ENCODE measurements around the gene THAP6.
"Not testable (repeated sequence)": the region's sequence is repeated elsewhere in the genome, so short reads cannot be mapped to it uniquely, and the experiment has no call there.

Gene THAP6

GRCh38 chr4:75527482-75527881 is 13.2 kb downstream of the THAP6 start:
- no peak for DNase-seq

GRCh38 chr4:75530556-75531322 is 16.5 kb downstream of the THAP6 start:
- DNase-seq: no peak

- DNase-seq: not testable (repeated sequence)
Observed at GRCh38 chr4:75531536-75532143, 17.4 kb downstream of the THAP6 start.

GRCh38 chr4:75533339-75533887 is 19.1 kb downstream of the THAP6 start:
- DNase-seq: not testable (repeated sequence)

- not testable (repeated sequence) for DNase-seq
Observed at GRCh38 chr4:75533926-75534325, 19.7 kb downstream of the THAP6 start.

GRCh38 chr4:75537308-75537707 is 23.0 kb downstream of the THAP6 start:
- not testable (repeated sequence) for DNase-seq

GRCh38 chr4:75542824-75543223 is 28.6 kb downstream of the THAP6 start:
- no peak for DNase-seq

GRCh38 chr4:75544220-75544619 is 29.9 kb downstream of the THAP6 start:
- DNase-seq: not testable (repeated sequence)

- no peak for DNase-seq
Observed at GRCh38 chr4:75544870-75545269, 30.6 kb downstream of the THAP6 start.

GRCh38 chr4:75545526-75545925 is 31.3 kb downstream of the THAP6 start:
- DNase-seq: no peak

GRCh38 chr4:75547647-75548387 is 33.5 kb downstream of the THAP6 start:
- peak; percentile 27 for DNase-seq

GRCh38 chr4:75549019-75549418 is 34.7 kb downstream of the THAP6 start:
- DNase-seq: no peak

GRCh38 chr4:75552452-75552851 is 38.2 kb downstream of the THAP6 start:
- no peak for DNase-seq

GRCh38 chr4:75555294-75556164 is 41.3 kb downstream of the THAP6 start, which contains the start of gene ODAPH:
ODAPH (plus strand) TSS chr4:75556066; CDS start chr4:75556083, 17 bp downstream.
- DNase-seq: peak; percentile 1

- no peak for DNase-seq
Observed at GRCh38 chr4:75557696-75558095, 43.4 kb downstream of the THAP6 start.

- DNase-seq: no peak
Observed at GRCh38 chr4:75561789-75562188, 47.5 kb downstream of the THAP6 start.

- no peak for DNase-seq
Observed at GRCh38 chr4:75564023-75564422, 49.8 kb downstream of the THAP6 start.

- no peak for DNase-seq
Observed at GRCh38 chr4:75565481-75565880, 51.2 kb downstream of the THAP6 start.

GRCh38 chr4:75566911-75567310 is 52.6 kb downstream of the THAP6 start:
- DNase-seq: no peak

- no peak for DNase-seq
Observed at GRCh38 chr4:75567725-75568124, 53.5 kb downstream of the THAP6 start.
